Right atrium auricular region (tissue), 2 donors: ENCODE data around the gene IGSF9. TPM values are rescaled to one million over a fixed set of nuclear protein-coding genes. Genes with fewer than 3 reads are reported as not detected.

ENCODE experiments used
- DNase-seq: peaks from one replicate; pipeline ENCODE4 v3.0.0-alpha.2; 2019; ENCODE audit warnings: low spot score
- H3K27ac ChIP-seq, 2 donors: fragments of 200-600 bp; sonication (generic); 1 replicate in 1 of 2; 2 replicates in 1 of 2; pipeline ENCODE4 v1.5.1; 2016 to 2019
- H3K27me3 ChIP-seq, 2 donors: fragments of 200-600 bp; sonication (generic); one replicate each; pipeline versions ENCODE4 v1.5.1 to v1.6.0; 2017 to 2019
- H3K36me3 ChIP-seq: fragments of 200-600 bp; sonication (generic); one replicate; pipeline ENCODE4 v1.5.1; 2016
- H3K4me1 ChIP-seq, 2 donors: fragments of 200-600 bp; sonication (generic); one replicate each; pipeline versions ENCODE4 v1.5.1 to v1.6.0; 2017 to 2019
- H3K4me3 ChIP-seq, 2 donors: fragments of 200-600 bp; sonication (generic); 1 replicate in 1 of 2; 2 replicates in 1 of 2; pipeline ENCODE4 v1.5.1; 2017 to 2019; ENCODE audit warnings: mild to moderate bottlenecking in 1 of 2, moderate library complexity in 1 of 2
- H3K9me3 ChIP-seq, 2 donors: fragments of 200-600 bp; sonication (generic); one replicate each; pipeline ENCODE4 v1.5.1; 2019
- CTCF ChIP-seq, 2 donors: fragments of 200-600 bp; sonication (generic); IDR thresholded peaks; one replicate each; pipeline ENCODE4 v1.5.1; 2019; ENCODE audit warnings: antibody characterized with exemption in 2 of 2
- microRNA-seq, 2 donors: library from miRNA; unstranded; fragments of <30 nt; microRNA quantifications; one replicate each; pipeline ENCODE4, GENCODE V29; 2016 to 2017; ENCODE audit warnings: borderline number of aligned reads in 2 of 2, borderline replicate concordance in 1 of 2
- total RNA-seq, 2 donors: library from RNA; depleted of rRNA; stranded (reverse); fragments of >200 nt; gene quantifications; one replicate each; pipeline ENCODE4 v1.1.0, GENCODE V29; 2016

Gene IGSF9
- total RNA-seq, 2 donors from 2014 or later: 2.0 to 5.4 TPM

GRCh38 chr1:159881622-159882526 is 63.5 kb downstream of the IGSF9 start:
- H3K9me3 ChIP-seq: no peaks in the 10 kb centered on the region
- no peaks in the 10 kb centered on the region for H3K36me3 ChIP-seq
- no peak overlapping the region for H3K27ac ChIP-seq
- H3K4me1 ChIP-seq: peaks cover 0 to 7% of the 10 kb centered on the region in 2 donors
- H3K27me3 ChIP-seq: no peaks in the 10 kb centered on the region
- no peak for TF ChIP-seq CTCF (IDR thresholded peaks at IDR 0.05)
- no peak overlapping the region for H3K4me3 ChIP-seq
- DNase-seq: peak; percentile 72

- Histone ChIP-seq H3K4me1 (peaks cover 0 to 7% of the 10 kb centered on the region in 2 donors), H3K9me3 (no peaks in the 10 kb centered on the region), H3K27me3 (no peaks in the 10 kb centered on the region), H3K27ac (no peak overlapping the region), H3K36me3 (no peaks in the 10 kb centered on the region), H3K4me3 (no peak overlapping the region)
- no peak for DNase-seq
- TF ChIP-seq CTCF (IDR thresholded peaks at IDR 0.05): no peak
Measured at GRCh38 chr1:159880430-159880829, 65.0 kb downstream of the IGSF9 start.

- no peak overlapping the region for H3K27ac ChIP-seq
- H3K4me1 ChIP-seq: peaks cover 0 to 7% of the 10 kb centered on the region in 2 donors
- TF ChIP-seq CTCF (IDR thresholded peaks at IDR 0.05): no peak
- no peaks in the 10 kb centered on the region for H3K36me3 ChIP-seq
- no peak for DNase-seq
- no peaks in the 10 kb centered on the region for H3K27me3 ChIP-seq
- H3K4me3 ChIP-seq: no peak overlapping the region
- H3K9me3 ChIP-seq: no peaks in the 10 kb centered on the region
Measured at GRCh38 chr1:159879977-159880376, 65.4 kb downstream of the IGSF9 start.

- no peak overlapping the region for H3K27ac ChIP-seq
- DNase-seq: no peak
- H3K36me3 ChIP-seq: no peaks in the 10 kb centered on the region
- no peak overlapping the region for H3K4me3 ChIP-seq
- H3K27me3 ChIP-seq: no peaks in the 10 kb centered on the region
- no peak for TF ChIP-seq CTCF (IDR thresholded peaks at IDR 0.05)
- no peaks in the 10 kb centered on the region for H3K9me3 ChIP-seq
- H3K4me1 ChIP-seq: peaks cover 0 to 7% of the 10 kb centered on the region in 2 donors
Measured at GRCh38 chr1:159879136-159879535, 66.3 kb downstream of the IGSF9 start.

GRCh38 chr1:159877695-159878444 is 67.5 kb downstream of the IGSF9 start:
- no peak for TF ChIP-seq CTCF (IDR thresholded peaks at IDR 0.05)
- Histone ChIP-seq H3K4me1 (peaks cover 0 to 7% of the 10 kb centered on the region in 2 donors), H3K9me3 (no peaks in the 10 kb centered on the region), H3K36me3 (no peaks in the 10 kb centered on the region), H3K27me3 (no peaks in the 10 kb centered on the region), H3K4me3 (no peak overlapping the region), H3K27ac (no peak overlapping the region)
- no peak for DNase-seq

Small RNA genes lying within 50 kb of the gene (microRNA-seq; reads per million reads assigned to microRNA genes)
- 0 reads per million in 2 donors for gene MIR4259

Other genes with a start within 250 kb of the IGSF9 start
- gene CRP, start 231.0 kb downstream of the IGSF9 start, total RNA-seq: not detected
- gene DUSP23, start 164.7 kb downstream of the IGSF9 start, total RNA-seq: 10 to 100 TPM; 42.9 to 58.8 TPM
- under 1 TPM in 1 of 2 donors, not detected in 1; 0.24 TPM for gene FCRL6, start 143.3 kb downstream of the IGSF9 start, total RNA-seq
- gene SLAMF8, start 118.7 kb downstream of the IGSF9 start, total RNA-seq: 1 to 10 TPM; 1.0 to 4.2 TPM
- not detected for gene VSIG8, start 83.0 kb downstream of the IGSF9 start, total RNA-seq
- 1 to 10 TPM in 1 of 2 donors, under 1 TPM in 1; 0.86 to 1.3 TPM for gene CFAP45, start 45.4 kb downstream of the IGSF9 start, total RNA-seq
- 100 to 1,000 TPM; 124 to 235 TPM for gene TAGLN2, start 20.1 kb downstream of the IGSF9 start, total RNA-seq
- not detected for gene SLAMF9, start 8.6 kb upstream of the IGSF9 start, total RNA-seq
- 1 to 10 TPM; 2.4 to 3.2 TPM for gene PIGM, start 86.4 kb upstream of the IGSF9 start, total RNA-seq
- gene KCNJ10, start 124.5 kb upstream of the IGSF9 start, total RNA-seq: under 1 TPM in 1 of 2 donors, not detected in 1; 0.20 TPM
- gene KCNJ9, start 135.9 kb upstream of the IGSF9 start, total RNA-seq: under 1 TPM in 1 of 2 donors, not detected in 1; 0.08 TPM
- gene IGSF8, start 153.0 kb upstream of the IGSF9 start, total RNA-seq: 10 to 100 TPM; 20.1 to 20.8 TPM
- gene ATP1A2, start 170.1 kb upstream of the IGSF9 start, total RNA-seq: 100 to 1,000 TPM; 146 to 228 TPM
- gene ATP1A4, start 206.0 kb upstream of the IGSF9 start, total RNA-seq: not detected
- 10 to 100 TPM; 10.1 to 32.3 TPM for gene CASQ1, start 245.0 kb upstream of the IGSF9 start, total RNA-seq